Measurements from ENCODE around the gene DIP2C. TPM values are rescaled to one million over a fixed set of nuclear protein-coding genes. Genes with fewer than 3 reads are reported as not detected.

DIP2C gene
- polyA plus RNA-seq, 3 donors = 0.11 TPM; not detected in 2

DNA sequence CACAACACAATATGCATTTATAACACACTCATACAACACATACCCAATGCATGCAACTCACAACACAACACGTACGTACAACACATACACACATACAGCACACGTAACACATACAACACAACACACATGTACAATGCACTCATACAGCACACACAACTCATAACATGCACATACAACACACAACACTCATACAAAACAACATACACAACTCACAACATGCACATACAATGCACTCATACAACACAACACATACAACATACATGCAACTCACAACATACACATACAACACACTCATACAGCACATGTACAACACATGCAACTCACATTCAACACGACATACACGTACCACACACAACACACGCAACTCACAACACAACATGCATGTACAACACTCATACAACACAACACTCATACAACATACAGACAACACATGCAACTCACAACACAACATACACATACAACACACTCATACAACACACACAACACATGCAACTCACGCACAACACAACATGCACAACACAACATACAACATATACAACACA lies 21.8 kb downstream of the DIP2C start:
- 96% methylated on average over 7 of the region's 7 CpGs for WGBS (ENCODE audit: insufficient coverage)
- no peaks in the 10 kb centered on the region for H3K27me3 ChIP-seq (ENCODE audit: control insufficient read depth in 2 of 2, insufficient read depth in 2 of 2, low read length in 2 of 2)
- H3K4me3 Mint-ChIP-seq = no peak overlapping the region
- intact Hi-C loops (cut with micrococcal nuclease) = no loop called here
- peaks cover 2 to 5% (median 3%) of the 10 kb centered on the region in 3 donors for H3K27me3 Mint-ChIP-seq (ENCODE audit: low read depth in 3 of 3)
- H3K79me2 ChIP-seq (ENCODE audit: insufficient read depth, low read length) = no peaks in the 10 kb centered on the region
- no peaks in the 10 kb centered on the region for H4K20me1 ChIP-seq (ENCODE audit: insufficient read depth, low read length)
- no peak overlapping the region for H3K27ac Mint-ChIP-seq
- no peak overlapping the region for H3K4me2 ChIP-seq (replicated peaks; ENCODE audit: extremely low read depth, low read length, poor library complexity, severe bottlenecking)
- no peaks in the 10 kb centered on the region for H3K4me1 Mint-ChIP-seq
- H3K27ac ChIP-seq (ENCODE audit: low read depth in 1 of 2, low read length in 2 of 2) = no peak overlapping the region
- H3K36me3 Mint-ChIP-seq = no peaks in the 10 kb centered on the region
- H3K36me3 ChIP-seq (replicated peaks in 1 of 2; ENCODE audit: control insufficient read depth in 1 of 2, insufficient read depth in 2 of 2, low read length in 2 of 2) = no peaks in the 10 kb centered on the region
- no peaks in the 10 kb centered on the region for H3K4me1 ChIP-seq (ENCODE audit: control insufficient read depth in 1 of 2, insufficient read depth in 2 of 2, low read length in 2 of 2)
- no peak overlapping the region for H3K4me3 ChIP-seq (replicated peaks in 1 of 3; ENCODE audit: low read depth in 2 of 3, low read length in 3 of 3)
- DNase-seq = no peak
- H3K9me3 ChIP-seq (replicated peaks in 1 of 2; ENCODE audit: control insufficient read depth in 1 of 2, insufficient read depth in 1 of 2, low read length in 2 of 2) = peaks cover 3 to 22% of the 10 kb centered on the region in 2 donors
- TF ChIP-seq, protein P1, sequence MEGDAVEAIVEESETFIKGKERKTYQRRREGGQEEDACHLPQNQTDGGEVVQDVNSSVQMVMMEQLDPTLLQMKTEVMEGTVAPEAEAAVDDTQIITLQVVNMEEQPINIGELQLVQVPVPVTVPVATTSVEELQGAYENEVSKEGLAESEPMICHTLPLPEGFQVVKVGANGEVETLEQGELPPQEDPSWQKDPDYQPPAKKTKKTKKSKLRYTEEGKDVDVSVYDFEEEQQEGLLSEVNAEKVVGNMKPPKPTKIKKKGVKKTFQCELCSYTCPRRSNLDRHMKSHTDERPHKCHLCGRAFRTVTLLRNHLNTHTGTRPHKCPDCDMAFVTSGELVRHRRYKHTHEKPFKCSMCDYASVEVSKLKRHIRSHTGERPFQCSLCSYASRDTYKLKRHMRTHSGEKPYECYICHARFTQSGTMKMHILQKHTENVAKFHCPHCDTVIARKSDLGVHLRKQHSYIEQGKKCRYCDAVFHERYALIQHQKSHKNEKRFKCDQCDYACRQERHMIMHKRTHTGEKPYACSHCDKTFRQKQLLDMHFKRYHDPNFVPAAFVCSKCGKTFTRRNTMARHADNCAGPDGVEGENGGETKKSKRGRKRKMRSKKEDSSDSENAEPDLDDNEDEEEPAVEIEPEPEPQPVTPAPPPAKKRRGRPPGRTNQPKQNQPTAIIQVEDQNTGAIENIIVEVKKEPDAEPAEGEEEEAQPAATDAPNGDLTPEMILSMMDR (IDR thresholded peaks at IDR 0.05) = no peak
- H3K9ac ChIP-seq (ENCODE audit: insufficient read depth, low read length, poor library complexity, severe bottlenecking) = no peak overlapping the region
- H2AFZ ChIP-seq (ENCODE audit: insufficient read depth, low read depth, low read length, poor library complexity, severe bottlenecking) = no peak overlapping the region
- peaks cover 2 to 11% (median 4%) of the 10 kb centered on the region in 7 donors for H3K9me3 Mint-ChIP-seq

DNA sequence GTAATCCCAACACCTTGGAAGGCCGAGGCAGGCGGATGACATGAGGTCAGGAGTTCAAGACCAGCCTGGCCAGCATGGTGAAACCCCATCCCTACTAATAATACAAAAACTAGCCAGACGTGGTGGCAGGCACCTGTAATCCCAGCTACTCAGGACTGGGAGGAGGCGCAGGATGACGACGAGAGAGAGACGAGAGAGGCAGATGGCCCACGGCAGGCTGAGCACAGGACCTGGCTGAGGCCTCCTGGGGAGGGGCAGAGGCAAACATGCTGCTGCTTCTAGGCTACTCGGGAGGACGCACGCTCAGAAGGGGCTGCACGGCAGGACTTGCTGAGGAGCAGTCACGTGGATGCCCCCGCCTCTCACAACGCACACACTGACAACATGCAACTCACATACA lies 22.4 kb downstream of the DIP2C start:
- 95% methylated on average over 13 of the region's 15 CpGs for WGBS (ENCODE audit: insufficient coverage)
- H3K27me3 Mint-ChIP-seq (ENCODE audit: low read depth in 3 of 3) = peaks cover 2 to 5% (median 4%) of the 10 kb centered on the region in 3 donors
- no peak for DNase-seq
- no peaks in the 10 kb centered on the region for H3K36me3 ChIP-seq (replicated peaks in 1 of 2; ENCODE audit: control insufficient read depth in 1 of 2, insufficient read depth in 2 of 2, low read length in 2 of 2)
- H3K4me3 ChIP-seq (replicated peaks in 1 of 3; ENCODE audit: low read depth in 2 of 3, low read length in 3 of 3) = no peak overlapping the region
- H3K79me2 ChIP-seq (ENCODE audit: insufficient read depth, low read length) = no peaks in the 10 kb centered on the region
- no peaks in the 10 kb centered on the region for H3K36me3 Mint-ChIP-seq
- H3K27ac ChIP-seq (ENCODE audit: low read depth in 1 of 2, low read length in 2 of 2) = no peak overlapping the region
- TF ChIP-seq, protein P1 (IDR thresholded peaks at IDR 0.05) = no peak
- H3K4me2 ChIP-seq (replicated peaks; ENCODE audit: extremely low read depth, low read length, poor library complexity, severe bottlenecking) = no peak overlapping the region
- H3K4me1 ChIP-seq (ENCODE audit: control insufficient read depth in 1 of 2, insufficient read depth in 2 of 2, low read length in 2 of 2) = no peaks in the 10 kb centered on the region
- no peak overlapping the region for H3K9ac ChIP-seq (ENCODE audit: insufficient read depth, low read length, poor library complexity, severe bottlenecking)
- H3K9me3 ChIP-seq (replicated peaks in 1 of 2; ENCODE audit: control insufficient read depth in 1 of 2, insufficient read depth in 1 of 2, low read length in 2 of 2) = peaks cover 3 to 22% of the 10 kb centered on the region in 2 donors
- H2AFZ ChIP-seq (ENCODE audit: insufficient read depth, low read depth, low read length, poor library complexity, severe bottlenecking) = no peak overlapping the region
- intact Hi-C loops (cut with micrococcal nuclease) = no loop called here
- H3K9me3 Mint-ChIP-seq = peaks cover 2 to 8% (median 3%) of the 10 kb centered on the region in 7 donors
- no peak overlapping the region for H3K4me3 Mint-ChIP-seq
- H3K27ac Mint-ChIP-seq = no peak overlapping the region
- no peaks in the 10 kb centered on the region for H4K20me1 ChIP-seq (ENCODE audit: insufficient read depth, low read length)
- H3K4me1 Mint-ChIP-seq = no peaks in the 10 kb centered on the region
- H3K27me3 ChIP-seq (ENCODE audit: control insufficient read depth in 2 of 2, insufficient read depth in 2 of 2, low read length in 2 of 2) = no peaks in the 10 kb centered on the region

Data from CD14-positive monocyte (primary cell).